HG03103 (cell line): ENCODE measurements around the gene ACY1.

Source experiments
- ATAC-seq: cut with Tn5 transposase; IDR thresholded peaks from one replicate; pipeline ENCODE4 v1.9.1; 2021; ENCODE audit warnings: low read depth; ENCODE audit not compliant: unreplicated experiment

Gene ACY1

DNA sequence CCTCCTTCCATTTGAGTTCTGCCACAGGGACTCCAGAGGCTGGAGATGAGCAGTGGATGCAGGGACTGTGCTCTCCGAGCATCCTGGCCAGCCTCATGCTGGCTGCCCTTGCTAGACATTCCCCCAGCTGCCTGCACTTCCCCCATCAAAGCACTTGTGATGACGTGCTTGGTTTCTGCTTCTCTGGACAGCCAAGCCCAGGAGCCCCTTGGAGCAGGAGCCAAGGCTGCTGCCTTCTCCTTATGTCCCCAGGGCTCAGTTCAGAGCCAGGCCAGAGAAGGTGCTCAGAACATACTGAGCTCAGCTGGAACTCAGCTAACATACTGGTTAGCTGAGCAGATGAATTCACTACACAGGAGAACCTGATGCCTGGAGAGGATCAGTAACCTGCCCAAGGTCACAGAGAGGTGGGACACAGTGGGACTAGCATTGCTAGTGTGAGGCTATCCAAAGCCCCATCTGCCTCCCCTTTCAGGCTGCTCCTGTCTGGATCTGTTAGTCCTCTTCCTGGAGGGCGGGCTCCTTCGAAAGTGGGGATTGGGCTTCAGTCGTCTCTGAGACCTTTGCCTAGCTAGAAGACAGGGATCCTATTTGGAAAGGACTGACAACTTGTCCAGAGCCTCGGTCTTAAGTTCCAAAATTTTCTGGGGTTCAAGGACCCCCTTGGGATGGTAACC, 20.3 kb upstream of the ACY1 start:
- ATAC-seq = no peak

GRCh38 chr3:51963951-51964451, 19.3 kb upstream of the ACY1 start:
- no peak for ATAC-seq

DNA sequence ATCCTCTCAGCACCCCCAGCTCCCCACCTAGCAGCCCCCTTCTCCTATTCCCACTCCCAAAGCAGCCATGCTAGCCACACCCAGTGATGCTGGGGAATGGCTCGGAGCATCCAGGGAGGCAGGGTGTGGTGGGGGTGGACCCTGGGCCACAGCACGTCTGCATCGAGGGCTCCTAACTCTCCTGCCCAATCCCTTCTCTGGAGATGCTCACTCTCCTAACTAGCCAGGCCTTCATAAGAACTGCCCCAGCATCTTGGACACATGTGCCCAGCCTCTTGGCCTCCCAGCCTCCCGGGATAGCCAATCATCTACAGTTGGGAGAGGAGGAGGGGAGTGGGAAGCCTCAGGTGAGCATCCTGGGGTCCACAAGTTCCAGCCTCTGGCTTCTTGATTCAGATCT, 18.8 kb upstream of the ACY1 start:
- no peak for ATAC-seq

- no peak for ATAC-seq
Observed at GRCh38 chr3:51966016-51966415, 17.3 kb upstream of the ACY1 start.

GRCh38 chr3:51966486-51966885, 16.8 kb upstream of the ACY1 start:
- ATAC-seq = no peak

DNA sequence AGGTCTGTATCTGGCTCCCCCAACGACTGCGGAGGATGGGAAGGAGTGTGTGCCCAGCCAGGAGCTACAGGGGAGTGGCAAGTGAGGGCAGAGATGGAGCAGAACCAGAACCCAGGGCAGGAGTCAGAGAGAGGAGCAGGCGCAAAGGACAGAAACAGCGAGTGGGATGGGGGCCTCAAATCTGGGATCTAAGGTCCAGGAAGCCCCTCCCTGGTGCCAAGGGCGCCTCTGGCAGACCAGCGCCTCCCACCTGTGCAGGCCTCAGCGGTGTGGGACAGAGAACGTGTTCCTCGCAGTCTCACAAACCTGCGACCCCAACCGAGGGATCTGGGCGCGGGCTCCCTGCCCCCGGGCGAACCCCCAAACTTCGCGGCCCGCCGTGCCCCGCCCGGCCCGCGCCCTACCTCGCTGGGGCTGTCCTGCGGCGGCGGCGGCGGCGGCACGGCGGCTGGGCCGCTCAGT, 16.4 kb upstream of the ACY1 start:
- ATAC-seq = no peak

GRCh38 chr3:51967384-51968169, 15.8 kb upstream of the ACY1 start, which contains the start of gene PCBP4:
TSS of gene PCBP4 (minus strand) at chr3:51967454. CDS start at chr3:51961240, 6,214 bp downstream.
- no peak for ATAC-seq

GRCh38 chr3:51968170-51968775, 15.1 kb upstream of the ACY1 start:
- ATAC-seq = no peak

DNA sequence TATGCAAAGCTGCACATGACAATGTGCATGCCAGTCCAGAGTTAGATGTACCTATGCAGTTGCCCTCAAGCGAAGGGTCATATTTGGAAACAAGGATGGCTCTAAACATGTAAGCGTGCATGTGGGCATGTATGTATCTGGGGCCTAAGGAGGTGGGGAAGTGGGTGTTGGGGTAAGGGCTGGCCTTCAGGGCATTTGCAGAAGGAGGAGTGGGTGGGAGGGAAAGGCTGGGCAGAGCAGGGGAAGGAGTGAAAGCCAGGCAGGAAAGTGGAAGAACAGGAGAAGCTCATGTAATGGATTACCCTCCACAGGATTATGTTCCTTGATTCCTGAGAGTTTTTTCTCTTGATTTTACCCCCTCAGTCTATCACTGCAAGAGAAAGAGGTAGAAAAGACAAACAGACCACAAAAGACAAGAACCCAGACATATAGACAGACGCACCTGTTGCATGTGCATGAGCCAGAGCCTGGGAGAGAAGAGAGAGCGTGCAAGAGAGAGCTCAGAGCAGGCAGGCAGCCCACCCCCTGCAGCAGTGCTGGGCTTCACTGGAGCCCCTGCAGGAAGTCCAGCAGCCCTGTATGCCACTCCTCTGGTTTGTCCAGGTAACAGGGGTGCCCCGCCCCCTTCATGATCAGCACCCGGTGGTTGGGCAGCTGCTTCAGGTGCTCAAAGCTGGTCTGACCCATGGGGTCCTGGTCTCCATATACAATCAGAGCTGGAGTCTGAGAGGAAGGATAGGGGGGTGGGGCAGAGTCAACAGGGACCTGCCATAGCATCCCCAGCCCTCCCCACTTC, 14.3 kb upstream of the ACY1 start:
- no peak for ATAC-seq

DNA sequence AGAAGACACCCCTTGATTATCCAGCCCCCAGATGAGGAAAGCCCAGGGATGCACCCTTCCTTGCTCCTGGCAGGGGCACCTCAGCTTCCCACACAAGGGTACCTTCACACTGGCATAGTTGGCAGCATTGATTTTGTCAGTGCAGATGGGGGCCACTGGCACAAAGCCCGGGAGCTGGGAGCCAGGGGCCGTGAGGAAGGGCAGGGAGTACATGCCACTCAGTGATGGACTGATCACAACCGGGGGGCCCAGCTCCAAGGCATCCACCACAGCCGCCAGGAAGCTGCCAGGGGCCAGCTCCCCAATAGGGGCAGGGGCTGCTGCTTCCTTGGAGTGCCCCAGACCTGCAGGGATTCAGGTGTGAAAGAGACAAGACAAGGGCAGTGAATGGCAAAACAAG, 13.5 kb upstream of the ACY1 start:
- no peak for ATAC-seq

DNA sequence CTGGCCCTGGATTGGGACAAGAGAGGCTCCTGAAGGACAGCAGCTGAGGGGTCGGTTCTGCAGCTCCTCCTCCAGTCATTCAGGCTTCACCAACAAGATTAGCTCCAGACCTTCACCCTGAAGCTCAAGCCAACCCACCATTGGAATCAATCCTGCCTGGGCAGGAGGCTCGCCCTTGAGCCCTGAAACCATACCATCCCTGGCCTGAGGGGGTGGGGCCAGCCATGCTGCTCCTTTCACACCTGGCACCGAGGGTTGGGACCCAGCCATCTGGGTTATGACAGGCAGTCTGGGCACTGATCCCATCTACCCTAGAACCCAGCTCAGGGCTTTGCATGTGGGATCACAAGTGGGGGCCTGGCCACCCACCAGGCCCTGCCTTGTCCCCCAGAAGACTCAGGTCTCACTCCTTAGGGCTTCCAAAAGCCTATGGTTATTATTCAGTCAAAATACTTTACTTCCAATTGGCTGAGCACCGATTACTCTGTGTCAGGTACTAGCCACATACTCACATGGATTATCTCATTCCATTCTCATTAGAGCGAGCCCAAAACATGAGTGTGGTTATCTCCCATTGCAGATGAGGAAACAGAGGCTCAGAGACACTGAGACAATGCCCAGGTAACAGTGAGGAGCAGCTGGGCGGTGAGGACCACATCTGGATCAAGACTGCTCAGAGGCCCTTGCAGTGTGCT, 12.6 kb upstream of the ACY1 start:
- ATAC-seq = no peak

- ATAC-seq = no peak
Observed at GRCh38 chr3:51971350-51971749, 12.0 kb upstream of the ACY1 start.

GRCh38 chr3:51974277-51974962, 8.9 kb upstream of the ACY1 start:
- ATAC-seq = no peak

DNA sequence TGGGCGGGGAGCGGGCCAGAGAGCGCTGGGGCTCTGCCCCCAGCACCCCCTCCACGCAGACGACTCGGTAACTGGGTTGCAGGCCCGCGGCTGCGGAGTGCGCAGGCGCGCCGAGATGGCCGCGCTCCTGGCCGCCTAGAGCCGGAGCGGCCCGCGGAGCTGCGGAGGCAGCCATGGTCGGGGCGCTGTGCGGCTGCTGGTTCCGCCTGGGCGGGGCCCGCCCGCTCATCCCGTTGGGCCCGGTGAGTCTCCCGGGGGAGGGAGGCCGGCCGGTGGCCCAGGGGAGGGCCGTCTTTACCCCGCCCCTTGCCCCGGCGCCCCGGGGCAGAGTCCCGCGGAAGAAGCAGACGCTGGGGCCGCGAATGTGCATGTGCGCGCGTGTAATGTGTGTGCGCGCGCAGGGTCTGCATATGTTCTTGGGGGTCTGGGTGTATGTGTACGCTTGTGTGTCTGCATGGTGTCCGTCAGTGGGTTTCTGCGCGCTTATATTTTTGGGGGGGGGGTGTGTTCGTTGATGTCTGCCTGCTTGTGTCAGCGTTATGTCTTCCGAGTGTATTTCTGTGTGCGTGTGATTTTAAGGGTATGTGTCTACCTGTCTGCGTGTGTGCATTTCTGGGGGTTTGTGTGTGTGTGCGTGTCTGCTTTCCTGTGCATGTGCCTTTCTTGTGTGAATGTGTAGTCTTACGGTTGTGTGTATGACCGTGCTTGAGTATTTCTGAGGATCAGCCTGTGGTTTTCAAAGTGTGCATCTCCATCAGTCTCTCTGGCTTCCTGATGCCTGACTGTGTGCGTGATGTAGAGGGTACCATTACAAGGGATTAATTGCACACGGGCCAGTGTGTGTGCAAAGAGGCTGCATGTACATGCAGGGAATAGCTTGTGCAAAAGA, 8.1 kb upstream of the ACY1 start, which contains the start of gene ABHD14A:
Gene ABHD14A (plus strand): TSS at position 102 of the 889 bp plus-strand sequence. CDS start 72 bp downstream, at position 174.
- ATAC-seq = peak; percentile 55

GRCh38 chr3:51975852-51976549, 7.3 kb upstream of the ACY1 start:
- ATAC-seq = no peak

GRCh38 chr3:51977446-51978142, 5.7 kb upstream of the ACY1 start:
- ATAC-seq = no peak

GRCh38 chr3:51978143-51978502, 5.2 kb upstream of the ACY1 start:
- ATAC-seq = no peak
